Activated CD4-positive, alpha-beta T cell treated with anti-CD3 and anti-CD28 coated beads, Interleukin-2, amount 10 ng/mL, durations not matched to agents 24 days and 14 days (primary cell): ENCODE results near the gene AOAH. TPM values are rescaled to one million over a fixed set of nuclear protein-coding genes. Genes with fewer than 3 reads are reported as not detected.
A peak's percentile ranks its signal among the peaks of the same experiment; 100 is the strongest.

Experiments
- DNase-seq: peaks from one replicate; pipeline ENCODE4 v3.0.0; 2022
- H3K27ac Mint-ChIP-seq: one replicate; pipeline ENCODE4 v1.8.0; 2022; ENCODE audit warnings: mild to moderate bottlenecking, mixed read lengths
- H3K27me3 Mint-ChIP-seq: one replicate; pipeline ENCODE4 v1.8.0; 2022; ENCODE audit warnings: mixed read lengths
- H3K36me3 Mint-ChIP-seq: one replicate; pipeline ENCODE4 v1.8.0; 2022; ENCODE audit warnings: low read depth, mild to moderate bottlenecking, mixed read lengths
- H3K4me1 Mint-ChIP-seq: one replicate; pipeline ENCODE4 v1.8.0; 2021; ENCODE audit warnings: mixed read lengths
- H3K4me3 Mint-ChIP-seq: one replicate; pipeline ENCODE4 v1.8.0; 2022; ENCODE audit warnings: mild to moderate bottlenecking, moderate library complexity, mixed read lengths
- H3K9me3 Mint-ChIP-seq: one replicate; pipeline ENCODE4 v1.8.0; 2021; ENCODE audit warnings: mixed read lengths
- intact Hi-C: fragments of 100-400 bp; cut with micrococcal nuclease; formaldehyde crosslinking; loops from one replicate; pipeline ENCODE4 v1.15.1; 2023
- total RNA-seq: library from RNA; stranded (reverse); gene quantifications from 2 replicates; pipeline ENCODE4 v1.2.3, GENCODE V29; 2022

The AOAH gene
- total RNA-seq, 1 donor from 2014 or later, result 17.8 TPM

DNA sequence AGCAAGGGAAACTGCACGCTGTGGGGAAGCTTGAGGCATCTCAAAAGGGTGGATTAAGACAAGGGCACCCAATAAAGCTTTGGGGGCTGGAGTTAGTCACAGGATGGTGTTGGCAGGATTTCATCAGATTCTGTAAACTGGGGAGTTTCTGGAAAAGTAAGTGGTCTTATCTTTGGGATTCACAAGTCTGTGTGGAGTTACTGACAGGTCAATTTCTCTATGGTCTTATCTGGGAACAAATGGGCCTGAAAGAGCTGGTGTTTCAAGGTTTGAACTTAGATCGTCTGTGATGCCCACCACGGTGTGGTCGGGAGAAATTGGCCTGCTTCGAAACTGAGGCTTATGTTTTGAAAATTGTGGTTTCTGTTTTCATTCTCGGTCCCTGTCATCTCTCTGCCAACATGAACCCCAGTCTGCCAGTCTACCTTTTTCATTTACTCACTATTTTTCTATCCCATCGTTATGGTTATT is 23.8 kb upstream of the AOAH start:
- no peak for DNase-seq
- Mint-ChIP-seq H3K4me1 (peaks cover 25% of the 10 kb centered on the region), H3K27me3 (peaks cover 2% of the 10 kb centered on the region), H3K4me3 (no peak overlapping the region), H3K9me3 (peaks cover 18% of the 10 kb centered on the region), H3K27ac (no peak overlapping the region), H3K36me3 (peaks cover 4% of the 10 kb centered on the region)
- intact Hi-C loops, result loop anchor here (5.0 kb wide), 1 partner anchor 39 kb away; no protein-coding TSS in a partner anchor

GRCh38 chr7:36747280-36748016 is 23.2 kb upstream of the AOAH start:
- DNase-seq, result no peak
- Mint-ChIP-seq H3K27me3 (peaks cover 2% of the 10 kb centered on the region), H3K9me3 (peaks cover 21% of the 10 kb centered on the region), H3K4me1 (peaks cover 30% of the 10 kb centered on the region), H3K36me3 (peaks cover 4% of the 10 kb centered on the region), H3K4me3 (no peak overlapping the region), H3K27ac (peak overlapping the region; percentile 11)
- intact Hi-C loops, result loop anchor here (5.0 kb wide), 1 partner anchor 40 kb away; no protein-coding TSS in a partner anchor

DNA sequence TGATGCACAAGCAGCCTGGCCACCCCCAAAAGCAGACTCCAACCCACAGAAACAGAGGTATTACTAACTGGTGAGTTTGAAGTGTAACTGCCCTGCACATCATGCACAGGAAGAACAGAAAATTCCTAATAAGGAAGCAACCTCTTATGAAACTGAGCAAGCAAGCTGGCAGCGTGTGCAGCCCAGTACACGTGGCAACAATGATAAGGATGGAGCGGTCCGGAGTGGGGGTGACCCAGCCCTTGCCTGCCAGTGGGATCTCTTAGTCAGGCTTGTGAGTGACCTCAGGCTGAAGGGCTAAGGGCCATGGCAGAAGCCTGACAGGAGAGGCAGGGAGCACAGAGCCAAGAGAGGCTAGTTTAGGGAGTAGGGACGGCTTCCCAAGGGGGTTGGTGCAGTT is 22.1 kb upstream of the AOAH start:
- Mint-ChIP-seq H3K27me3 (peaks cover 2% of the 10 kb centered on the region), H3K4me3 (no peak overlapping the region), H3K9me3 (peaks cover 21% of the 10 kb centered on the region), H3K27ac (no peak overlapping the region), H3K36me3 (peaks cover 4% of the 10 kb centered on the region), H3K4me1 (peaks cover 30% of the 10 kb centered on the region)
- no peak for DNase-seq
- intact Hi-C loops, result loop anchor here (5.0 kb wide), 1 partner anchor 41 kb away; no protein-coding TSS in a partner anchor

- no peaks in the 10 kb centered on the region for H3K27me3 Mint-ChIP-seq
- H3K36me3 Mint-ChIP-seq, result peaks cover 2% of the 10 kb centered on the region
- intact Hi-C loops, result no loop called here
- peaks cover 24% of the 10 kb centered on the region for H3K4me1 Mint-ChIP-seq
- no peak for DNase-seq
- H3K27ac Mint-ChIP-seq, result peak overlapping the region; percentile 30
- H3K4me3 Mint-ChIP-seq, result no peak overlapping the region
- H3K9me3 Mint-ChIP-seq, result peaks cover 20% of the 10 kb centered on the region
These were observed 18.8 kb upstream of the AOAH start for GRCh38 chr7:36742911-36743775.

DNA sequence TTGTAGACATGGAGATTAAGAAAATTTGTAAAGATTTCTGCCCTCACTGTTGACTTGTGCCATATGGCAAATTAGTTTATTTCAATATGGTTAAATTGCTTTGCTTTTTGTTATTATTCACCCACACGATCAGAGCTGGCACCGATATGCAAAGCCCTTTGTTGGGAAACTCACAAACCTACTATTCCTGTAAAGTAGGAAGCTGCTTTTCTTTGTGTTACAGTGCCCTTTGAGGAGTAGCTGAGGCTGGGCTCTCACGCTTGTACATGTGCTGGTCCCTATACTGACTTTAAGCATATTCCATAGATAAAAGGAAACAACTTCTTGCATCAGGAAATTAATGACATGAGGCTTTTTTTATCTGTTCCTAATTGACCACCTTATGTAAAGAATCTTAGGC is 17.6 kb upstream of the AOAH start:
- peaks cover 2% of the 10 kb centered on the region for H3K36me3 Mint-ChIP-seq
- H3K9me3 Mint-ChIP-seq, result peaks cover 20% of the 10 kb centered on the region
- DNase-seq, result no peak
- H3K4me1 Mint-ChIP-seq, result peaks cover 16% of the 10 kb centered on the region
- no peak overlapping the region for H3K27ac Mint-ChIP-seq
- intact Hi-C loops, result no loop called here
- no peaks in the 10 kb centered on the region for H3K27me3 Mint-ChIP-seq
- no peak overlapping the region for H3K4me3 Mint-ChIP-seq

DNA sequence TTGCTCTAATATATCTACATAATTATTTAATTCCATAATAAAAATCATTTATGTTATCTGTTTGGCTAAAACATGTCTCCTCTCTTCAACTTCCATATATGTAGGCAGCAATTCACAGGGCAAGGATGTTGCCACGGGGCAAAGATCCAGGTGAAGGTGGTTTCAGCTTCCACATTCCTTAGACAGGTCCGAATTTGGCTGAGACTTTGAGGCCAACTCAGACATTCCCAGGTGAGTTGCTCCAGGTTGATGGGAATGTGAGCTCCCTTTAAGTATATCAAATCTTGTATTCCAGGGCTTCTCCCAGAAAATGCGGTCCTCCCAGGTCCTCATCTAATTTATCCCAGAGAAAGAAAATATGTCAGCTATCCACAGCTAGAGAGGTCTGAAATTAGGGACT is 15.1 kb upstream of the AOAH start:
- H3K27me3 Mint-ChIP-seq, result no peaks in the 10 kb centered on the region
- H3K27ac Mint-ChIP-seq, result no peak overlapping the region
- DNase-seq, result no peak
- peaks cover 25% of the 10 kb centered on the region for H3K9me3 Mint-ChIP-seq
- peaks cover 2% of the 10 kb centered on the region for H3K36me3 Mint-ChIP-seq
- intact Hi-C loops, result no loop called here
- peaks cover 30% of the 10 kb centered on the region for H3K4me1 Mint-ChIP-seq
- no peak overlapping the region for H3K4me3 Mint-ChIP-seq

GRCh38 chr7:36736899-36737211 is 12.6 kb upstream of the AOAH start:
- peaks cover 24% of the 10 kb centered on the region for H3K9me3 Mint-ChIP-seq
- DNase-seq, result peak; percentile 63
- intact Hi-C loops, result loop anchor here (1.0 kb wide), 1 partner anchor 13 kb away; the partner anchor contains the start of gene AOAH
- peak overlapping the region; percentile 38 for H3K27ac Mint-ChIP-seq
- peaks cover 11% of the 10 kb centered on the region for H3K36me3 Mint-ChIP-seq
- H3K27me3 Mint-ChIP-seq, result no peaks in the 10 kb centered on the region
- peaks cover 30% of the 10 kb centered on the region for H3K4me1 Mint-ChIP-seq
- H3K4me3 Mint-ChIP-seq, result peak overlapping the region; percentile 16

DNA sequence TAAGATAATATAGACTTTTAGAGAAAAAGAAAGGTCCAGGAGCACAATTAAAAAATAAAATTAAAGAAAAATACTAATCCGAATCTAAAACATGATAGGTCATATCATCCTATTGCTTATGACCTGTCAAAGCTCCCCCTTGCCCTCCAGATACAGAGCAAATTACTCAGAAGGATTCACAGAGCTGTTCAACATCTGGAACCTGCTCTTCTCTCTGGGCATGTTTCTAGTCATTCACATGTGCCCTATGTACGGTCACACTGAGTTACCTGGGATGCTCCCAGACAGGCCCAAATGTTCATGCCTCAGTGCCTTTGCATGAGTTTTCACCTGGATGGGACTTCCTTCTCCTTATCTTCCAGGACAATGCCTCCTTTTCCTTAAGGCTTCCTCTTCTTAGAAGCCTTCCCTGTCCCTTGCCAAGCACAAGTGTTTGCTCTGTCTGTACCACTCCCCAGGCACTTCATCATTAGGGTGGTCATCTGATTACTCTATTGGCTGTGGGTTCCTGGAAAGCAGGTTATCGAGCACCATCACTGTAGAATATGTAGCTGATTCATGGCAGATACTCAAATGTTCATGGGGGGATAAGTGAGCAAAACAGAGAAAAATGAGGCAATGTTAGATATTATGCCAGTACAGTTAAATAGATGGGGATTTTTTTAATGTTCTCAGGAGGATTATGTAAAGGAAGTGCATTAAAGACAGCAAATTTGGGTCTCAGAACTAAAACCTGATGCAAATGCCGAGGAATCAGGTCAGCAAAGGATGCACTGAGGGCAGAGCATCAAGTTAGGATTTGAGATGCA is 12.0 kb upstream of the AOAH start:
- DNase-seq, result peak; percentile 53
- Mint-ChIP-seq H3K4me3 (peak overlapping the region; percentile 15), H3K4me1 (peaks cover 30% of the 10 kb centered on the region), H3K9me3 (peaks cover 27% of the 10 kb centered on the region), H3K27me3 (no peaks in the 10 kb centered on the region), H3K27ac (peak overlapping the region; percentile 38), H3K36me3 (peaks cover 13% of the 10 kb centered on the region)
- intact Hi-C loops, result loop anchor here (1.0 kb wide), 1 partner anchor 12 kb away; the partner anchor contains the start of gene AOAH

DNA sequence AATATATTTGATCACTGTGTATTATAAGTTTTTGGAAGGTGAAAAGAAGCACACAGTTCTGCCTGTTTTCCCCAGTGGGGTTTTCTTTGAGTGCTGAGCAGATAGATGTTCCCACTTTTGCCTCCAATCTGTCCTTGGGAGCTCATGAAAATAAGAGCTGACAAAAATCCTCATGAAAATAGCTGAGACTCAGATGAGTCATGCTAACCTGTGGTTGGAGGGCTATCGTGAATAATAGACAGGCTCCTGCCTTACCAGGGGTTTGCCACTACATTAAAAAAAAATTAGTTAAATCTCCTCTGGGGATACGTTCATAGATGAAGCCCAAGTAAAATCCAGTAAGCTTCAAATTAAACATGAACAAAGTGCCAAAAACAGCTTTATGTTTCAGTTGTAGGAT is 10.9 kb upstream of the AOAH start:
- no peaks in the 10 kb centered on the region for H3K27me3 Mint-ChIP-seq
- peaks cover 32% of the 10 kb centered on the region for H3K4me1 Mint-ChIP-seq
- H3K27ac Mint-ChIP-seq, result no peak overlapping the region
- H3K36me3 Mint-ChIP-seq, result peaks cover 18% of the 10 kb centered on the region
- DNase-seq, result peak; percentile 46
- intact Hi-C loops, result no loop called here
- H3K9me3 Mint-ChIP-seq, result peaks cover 34% of the 10 kb centered on the region
- no peak overlapping the region for H3K4me3 Mint-ChIP-seq

- intact Hi-C loops, result no loop called here
- no peak overlapping the region for H3K27ac Mint-ChIP-seq
- H3K4me3 Mint-ChIP-seq, result peak overlapping the region; percentile 24
- DNase-seq, result peak; percentile 51
- H3K27me3 Mint-ChIP-seq, result no peaks in the 10 kb centered on the region
- peaks cover 20% of the 10 kb centered on the region for H3K36me3 Mint-ChIP-seq
- H3K4me1 Mint-ChIP-seq, result peaks cover 32% of the 10 kb centered on the region
- peaks cover 36% of the 10 kb centered on the region for H3K9me3 Mint-ChIP-seq
These were observed 10.4 kb upstream of the AOAH start for GRCh38 chr7:36734731-36735130.

GRCh38 chr7:36733411-36733810 is 9.1 kb upstream of the AOAH start:
- Mint-ChIP-seq H3K36me3 (peaks cover 21% of the 10 kb centered on the region), H3K9me3 (peaks cover 41% of the 10 kb centered on the region), H3K4me3 (no peak overlapping the region), H3K27ac (no peak overlapping the region), H3K27me3 (no peaks in the 10 kb centered on the region), H3K4me1 (peaks cover 30% of the 10 kb centered on the region)
- intact Hi-C loops, result no loop called here
- peak; percentile 44 for DNase-seq

DNA sequence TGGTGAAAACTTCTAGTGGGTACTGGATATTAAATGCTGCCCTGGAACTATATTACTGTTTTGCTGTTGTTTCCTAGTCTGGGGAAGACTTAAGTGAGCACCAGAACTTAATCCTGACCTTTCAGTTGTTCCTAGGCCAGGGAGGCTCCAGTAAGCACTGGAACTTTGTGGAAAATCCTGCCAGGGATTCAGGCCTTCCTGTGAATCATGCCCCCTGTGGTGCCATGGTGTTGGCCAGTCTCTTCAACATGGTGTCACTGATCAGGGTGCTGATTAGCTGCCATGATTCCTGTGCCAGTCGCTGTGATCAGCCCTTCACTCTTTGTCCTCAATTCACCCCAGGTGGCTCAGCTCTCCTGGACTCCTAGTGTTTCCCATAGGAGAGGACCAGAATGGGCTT is 8.5 kb upstream of the AOAH start:
- Mint-ChIP-seq H3K4me1 (peaks cover 33% of the 10 kb centered on the region), H3K27me3 (no peaks in the 10 kb centered on the region), H3K27ac (no peak overlapping the region), H3K9me3 (peaks cover 39% of the 10 kb centered on the region), H3K36me3 (peaks cover 21% of the 10 kb centered on the region), H3K4me3 (no peak overlapping the region)
- intact Hi-C loops, result no loop called here
- no peak for DNase-seq

DNA sequence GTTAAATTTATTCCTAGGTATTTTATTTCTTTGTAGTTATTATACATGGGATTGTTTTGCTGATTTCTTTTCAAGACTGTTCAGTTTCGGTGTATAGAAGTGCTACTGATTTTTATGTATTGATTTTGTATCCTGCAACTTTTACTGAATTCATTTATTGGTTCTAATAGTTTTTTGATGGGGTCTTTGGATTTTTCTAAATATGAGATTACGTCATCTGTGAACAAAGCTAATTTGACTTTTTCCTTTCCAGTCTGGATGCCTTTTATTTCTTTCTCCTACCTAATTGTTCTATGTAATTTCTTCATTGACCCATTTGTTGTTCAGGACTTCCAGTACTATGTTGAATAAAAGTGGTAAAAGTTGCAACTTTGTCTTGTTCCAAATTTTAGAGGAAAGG is 5.8 kb upstream of the AOAH start:
- no peak overlapping the region for H3K4me3 Mint-ChIP-seq
- no peak overlapping the region for H3K27ac Mint-ChIP-seq
- intact Hi-C loops, result no loop called here
- no peaks in the 10 kb centered on the region for H3K27me3 Mint-ChIP-seq
- peaks cover 20% of the 10 kb centered on the region for H3K36me3 Mint-ChIP-seq
- peaks cover 39% of the 10 kb centered on the region for H3K4me1 Mint-ChIP-seq
- peaks cover 35% of the 10 kb centered on the region for H3K9me3 Mint-ChIP-seq
- DNase-seq, result no peak
